ENCODE results near the gene SELENOO.
A peak's percentile ranks its signal among the peaks of the same experiment; 100 is the strongest.

The SELENOO gene

GRCh38 chr22:50170453-50171318, 30.1 kb upstream of the SELENOO start, which contains the start of gene PANX2:
Gene PANX2 (plus strand): TSS chr22:50170731. CDS start chr22:50170731, 0 bp downstream.
- no peak within 1 kb of the TSS for H2BK5ac ChIP-seq (ENCODE audit: low read length)
- H4K91ac ChIP-seq (ENCODE audit: low read depth, low read length, poor library complexity) = no peak within 1 kb of the TSS
- peak within 1 kb of the TSS; percentile 97 for H3K4me2 ChIP-seq (ENCODE audit: insufficient read depth, low read length, poor library complexity, severe bottlenecking)
- peak within 1 kb of the TSS; percentile 89 for H3K14ac ChIP-seq (ENCODE audit: low read length)
- no peak within 1 kb of the TSS for H3K27ac ChIP-seq (replicated peaks; ENCODE audit: low read length)
- H3K9me3 ChIP-seq (replicated peaks in 1 of 2; ENCODE audit: control insufficient read depth in 2 of 2, insufficient read depth in 1 of 2, low read depth in 1 of 2, low read length in 2 of 2) = no peaks in the 10 kb centered on the region
- no peaks in the 10 kb centered on the region for H3K36me3 ChIP-seq (replicated peaks in 1 of 2; ENCODE audit: control insufficient read depth in 2 of 2, insufficient read depth in 2 of 2, low read length in 2 of 2)
- peak within 1 kb of the TSS; percentile 45 to 92 for H3K4me3 ChIP-seq (ENCODE audit: low read length in 2 of 2)
- H3K79me1 ChIP-seq (ENCODE audit: low read depth, low read length) = no peaks in the 10 kb centered on the region
- no peak within 1 kb of the TSS for H2BK12ac ChIP-seq (ENCODE audit: low read length)
- peaks cover 0 to 2% of the 10 kb centered on the region in 2 donors for H3K4me1 ChIP-seq (ENCODE audit: control insufficient read depth in 2 of 2, insufficient read depth in 1 of 2, low read depth in 1 of 2, low read length in 2 of 2)
- H3K4ac ChIP-seq (ENCODE audit: low read length) = peak within 1 kb of the TSS; percentile 66
- H3K18ac ChIP-seq (ENCODE audit: low read length) = peak within 1 kb of the TSS; percentile 99
- no peak for DNase-seq (ENCODE audit: low spot score)
- H3K9ac ChIP-seq (ENCODE audit: low read depth, low read length, poor library complexity) = peak within 1 kb of the TSS; percentile 86
- H2AK5ac ChIP-seq (ENCODE audit: low read depth, low read length) = peak within 1 kb of the TSS; percentile 38
- WGBS, 2 donors (ENCODE audit: extremely low coverage in 2 of 2, insufficient read length in 2 of 2, insufficient replicate concordance in 1 of 2) = no CpG with 5 or more reads among the region's 105 CpGs
- H2BK120ac ChIP-seq (ENCODE audit: low read depth, low read length) = no peak within 1 kb of the TSS
- H2BK15ac ChIP-seq (ENCODE audit: low read length) = peak within 1 kb of the TSS; percentile 89
- H2AFZ ChIP-seq (ENCODE audit: low read length) = peak within 1 kb of the TSS; percentile 88
- H3K23ac ChIP-seq (ENCODE audit: low read depth, low read length, poor library complexity) = peak within 1 kb of the TSS; percentile 16
- H3K27me3 ChIP-seq (ENCODE audit: control insufficient read depth in 3 of 3, insufficient read depth in 3 of 3, low read depth in 1 of 3, low read length in 3 of 3) = peaks cover 0 to 62% (median 28%) of the 10 kb centered on the region in 3 experiments
- H4K8ac ChIP-seq (ENCODE audit: low read depth, low read length) = peak within 1 kb of the TSS; percentile 76

- H4K91ac ChIP-seq (ENCODE audit: low read depth, low read length, poor library complexity) = no peak overlapping the region
- H3K4me3 ChIP-seq (ENCODE audit: low read length in 2 of 2) = peak overlapping the region in 1 of 2 donors; percentile 45
- no peaks in the 10 kb centered on the region for H3K9me3 ChIP-seq (replicated peaks in 1 of 2; ENCODE audit: control insufficient read depth in 2 of 2, insufficient read depth in 1 of 2, low read depth in 1 of 2, low read length in 2 of 2)
- no peak overlapping the region for H3K27ac ChIP-seq (replicated peaks; ENCODE audit: low read length)
- H3K9ac ChIP-seq (ENCODE audit: low read depth, low read length, poor library complexity) = no peak overlapping the region
- H2BK5ac ChIP-seq (ENCODE audit: low read length) = no peak overlapping the region
- peak overlapping the region; percentile 97 for H3K4me2 ChIP-seq (ENCODE audit: insufficient read depth, low read length, poor library complexity, severe bottlenecking)
- H2BK15ac ChIP-seq (ENCODE audit: low read length) = no peak overlapping the region
- H3K14ac ChIP-seq (ENCODE audit: low read length) = peak overlapping the region; percentile 44
- H4K8ac ChIP-seq (ENCODE audit: low read depth, low read length) = no peak overlapping the region
- H3K27me3 ChIP-seq (ENCODE audit: control insufficient read depth in 3 of 3, insufficient read depth in 3 of 3, low read depth in 1 of 3, low read length in 3 of 3) = peaks cover 0 to 62% (median 28%) of the 10 kb centered on the region in 3 experiments
- H2AK5ac ChIP-seq (ENCODE audit: low read depth, low read length) = peak overlapping the region; percentile 38
- H3K4ac ChIP-seq (ENCODE audit: low read length) = no peak overlapping the region
- no CpG with 5 or more reads among the region's 15 CpGs for WGBS, 2 donors (ENCODE audit: extremely low coverage in 2 of 2, insufficient read length in 2 of 2, insufficient replicate concordance in 1 of 2)
- H2AFZ ChIP-seq (ENCODE audit: low read length) = peak overlapping the region; percentile 88
- no peak overlapping the region for H2BK120ac ChIP-seq (ENCODE audit: low read depth, low read length)
- H3K36me3 ChIP-seq (replicated peaks in 1 of 2; ENCODE audit: control insufficient read depth in 2 of 2, insufficient read depth in 2 of 2, low read length in 2 of 2) = no peaks in the 10 kb centered on the region
- H3K23ac ChIP-seq (ENCODE audit: low read depth, low read length, poor library complexity) = peak overlapping the region; percentile 16
- no peak overlapping the region for H2BK12ac ChIP-seq (ENCODE audit: low read length)
- peak overlapping the region; percentile 18 for H3K18ac ChIP-seq (ENCODE audit: low read length)
- no peak for DNase-seq (ENCODE audit: low spot score)
- H3K4me1 ChIP-seq (ENCODE audit: control insufficient read depth in 2 of 2, insufficient read depth in 1 of 2, low read depth in 1 of 2, low read length in 2 of 2) = peaks cover 0 to 2% of the 10 kb centered on the region in 2 donors
- no peaks in the 10 kb centered on the region for H3K79me1 ChIP-seq (ENCODE audit: low read depth, low read length)
These were observed 29.4 kb upstream of the SELENOO start for GRCh38 chr22:50171319-50171964.

GRCh38 chr22:50171965-50172421, 28.8 kb upstream of the SELENOO start:
- Histone ChIP-seq H2BK120ac (ENCODE audit: low read depth, low read length) (no peak overlapping the region), H4K8ac (ENCODE audit: low read depth, low read length) (peak overlapping the region; percentile 4), H2BK15ac (ENCODE audit: low read length) (no peak overlapping the region), H3K4me3 (ENCODE audit: low read length in 2 of 2) (no peak overlapping the region), H2AK5ac (ENCODE audit: low read depth, low read length) (peak overlapping the region; percentile 38), H3K9ac (ENCODE audit: low read depth, low read length, poor library complexity) (no peak overlapping the region), H3K4me1 (ENCODE audit: control insufficient read depth in 2 of 2, insufficient read depth in 1 of 2, low read depth in 1 of 2, low read length in 2 of 2) (peaks cover 0 to 2% of the 10 kb centered on the region in 2 donors), H3K9me3 (replicated peaks in 1 of 2; ENCODE audit: control insufficient read depth in 2 of 2, insufficient read depth in 1 of 2, low read depth in 1 of 2, low read length in 2 of 2) (no peaks in the 10 kb centered on the region), H3K27me3 (ENCODE audit: control insufficient read depth in 3 of 3, insufficient read depth in 3 of 3, low read depth in 1 of 3, low read length in 3 of 3) (peaks cover 0 to 62% (median 28%) of the 10 kb centered on the region in 3 experiments), H3K36me3 (replicated peaks in 1 of 2; ENCODE audit: control insufficient read depth in 2 of 2, insufficient read depth in 2 of 2, low read length in 2 of 2) (no peaks in the 10 kb centered on the region), H4K91ac (ENCODE audit: low read depth, low read length, poor library complexity) (no peak overlapping the region), H3K23ac (ENCODE audit: low read depth, low read length, poor library complexity) (peak overlapping the region; percentile 16), H2BK5ac (ENCODE audit: low read length) (no peak overlapping the region), H2AFZ (ENCODE audit: low read length) (no peak overlapping the region), H3K4me2 (ENCODE audit: insufficient read depth, low read length, poor library complexity, severe bottlenecking) (no peak overlapping the region), H3K18ac (ENCODE audit: low read length) (no peak overlapping the region), H3K27ac (replicated peaks; ENCODE audit: low read length) (no peak overlapping the region), H3K79me1 (ENCODE audit: low read depth, low read length) (no peaks in the 10 kb centered on the region), H2BK12ac (ENCODE audit: low read length) (no peak overlapping the region), H3K14ac (ENCODE audit: low read length) (no peak overlapping the region), H3K4ac (ENCODE audit: low read length) (no peak overlapping the region)
- WGBS, 2 donors (ENCODE audit: extremely low coverage in 2 of 2, insufficient read length in 2 of 2, insufficient replicate concordance in 1 of 2) = no CpG with 5 or more reads among the region's 13 CpGs
- DNase-seq (ENCODE audit: low spot score) = no peak

All from neuronal stem cell (in vitro differentiated cells).